ENCODE measurements around the gene ECHDC1.
A peak's percentile ranks its signal among the peaks of the same experiment; 100 is the strongest.

The ECHDC1 gene

GRCh38 chr6:127282184-127282583 lies 61.2 kb downstream of the ECHDC1 start:
- no peak for DNase-seq

GRCh38 chr6:127279815-127280214 lies 63.6 kb downstream of the ECHDC1 start:
- no peak for DNase-seq

DNA sequence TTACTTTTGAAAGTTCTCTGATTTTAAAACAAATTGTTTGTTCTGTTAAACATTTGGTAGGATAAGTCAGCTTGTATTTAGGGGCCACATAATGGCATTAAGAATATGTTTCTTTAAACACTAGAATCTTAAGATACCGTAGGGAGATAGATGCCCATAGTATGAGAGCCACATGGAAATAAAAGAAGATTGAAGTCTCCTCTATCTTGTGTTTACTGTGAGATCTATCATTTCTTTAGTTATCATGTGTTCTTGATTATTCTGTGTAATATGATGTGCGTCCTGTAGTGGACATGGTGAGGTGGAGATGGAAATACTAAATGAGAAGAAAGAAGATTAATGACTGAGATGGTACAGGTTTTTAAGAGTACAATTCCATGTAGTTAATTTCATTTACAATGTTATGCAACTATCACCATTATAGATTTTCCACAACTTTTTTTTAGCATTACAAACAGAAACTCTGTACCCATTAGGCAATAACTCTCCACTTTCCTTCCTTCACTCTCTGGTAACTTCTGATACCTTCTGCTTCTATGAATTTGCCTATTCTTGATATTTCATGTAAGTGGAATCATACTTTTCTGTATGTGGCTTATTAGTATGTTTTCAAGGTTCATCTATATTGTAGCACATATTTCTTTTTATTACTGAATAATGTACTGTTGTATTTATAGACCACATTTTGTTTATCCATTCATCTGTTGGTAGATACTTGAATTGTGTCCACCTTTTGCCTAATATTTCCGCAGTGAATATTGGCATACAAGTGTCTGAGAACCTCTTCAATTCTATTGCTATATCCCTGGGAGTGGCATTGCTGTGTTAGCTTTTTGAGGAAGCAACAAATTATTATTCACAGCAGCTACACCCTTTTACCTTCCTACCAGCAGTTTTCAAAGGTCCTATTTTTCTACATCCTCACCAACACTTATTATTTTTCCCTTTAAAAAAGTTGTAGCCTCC lies 65.2 kb downstream of the ECHDC1 start:
- no peak for DNase-seq

DNA sequence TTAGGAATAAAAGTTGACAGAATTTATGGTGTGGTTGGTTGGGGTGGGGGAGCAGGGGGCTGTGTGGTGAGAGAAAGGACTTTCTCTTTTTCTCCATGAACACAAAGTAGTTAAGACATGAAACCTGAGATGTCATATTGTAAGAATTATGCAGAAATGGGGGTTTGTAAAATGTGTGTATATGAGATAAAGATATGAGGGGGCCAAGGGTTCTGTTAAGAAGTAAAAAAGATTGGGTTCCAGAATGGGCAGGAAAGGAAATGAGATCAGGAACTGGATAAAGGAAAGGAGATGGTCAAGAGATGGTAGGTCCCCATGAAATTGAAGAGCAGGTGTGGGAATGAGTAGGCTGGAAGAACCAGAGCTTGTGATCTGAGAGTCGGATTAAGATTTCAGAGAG lies 67.1 kb downstream of the ECHDC1 start:
- DNase-seq = no peak

GRCh38 chr6:127273499-127273898 lies 69.9 kb downstream of the ECHDC1 start:
- no peak for DNase-seq

- no peak for DNase-seq
Measured at GRCh38 chr6:127272576-127272975, 70.8 kb downstream of the ECHDC1 start.

GRCh38 chr6:127267646-127268625 lies 75.5 kb downstream of the ECHDC1 start:
- DNase-seq = peak; percentile 22 to 58

DNA sequence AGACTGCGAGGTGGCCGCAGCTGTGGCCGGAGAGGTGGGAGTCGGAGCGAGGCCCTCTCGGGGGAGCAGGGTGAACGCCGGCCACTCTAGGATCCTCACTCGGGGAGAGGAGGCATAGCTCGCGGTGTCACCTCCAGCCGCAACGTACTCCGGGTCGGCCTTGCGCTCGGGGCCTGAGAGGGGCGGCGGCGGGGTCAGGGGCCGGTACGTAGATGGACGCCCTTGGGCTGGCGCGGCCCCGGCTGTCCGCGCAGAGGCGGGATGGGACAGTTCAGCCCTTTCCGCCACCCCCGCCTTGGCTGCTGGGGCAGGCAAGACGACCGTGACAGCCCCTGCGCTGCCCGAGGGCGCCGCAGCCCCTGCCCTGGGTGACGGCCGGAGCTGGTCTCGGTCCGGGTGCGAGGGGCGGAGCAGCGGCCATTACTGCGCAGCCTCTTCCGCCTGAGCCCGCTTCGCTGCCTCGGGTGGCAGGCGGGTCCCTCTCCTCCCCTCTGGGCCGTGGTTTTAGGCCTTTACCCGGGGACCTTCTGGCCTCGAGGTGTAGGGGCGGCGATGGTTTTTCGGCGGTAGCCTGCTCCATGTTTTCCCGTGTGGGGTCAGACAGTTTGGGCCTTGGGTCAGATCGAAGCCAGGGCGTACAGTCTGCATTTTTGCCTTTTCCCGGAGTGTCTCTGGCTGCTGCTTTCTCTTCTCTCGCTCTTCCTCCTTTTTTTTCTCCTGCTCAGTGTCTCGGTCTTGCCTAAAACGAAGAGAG lies 76.3 kb downstream of the ECHDC1 start:
- peak; percentile 28 to 75 for DNase-seq

GRCh38 chr6:127266178-127266891 lies 77.1 kb downstream of the ECHDC1 start, which contains the start of gene RNF146:
Gene RNF146 (plus strand): TSS chr6:127266864. CDS start chr6:127280339, 13,475 bp downstream.
- peak; percentile 81 to 95 for DNase-seq

DNA sequence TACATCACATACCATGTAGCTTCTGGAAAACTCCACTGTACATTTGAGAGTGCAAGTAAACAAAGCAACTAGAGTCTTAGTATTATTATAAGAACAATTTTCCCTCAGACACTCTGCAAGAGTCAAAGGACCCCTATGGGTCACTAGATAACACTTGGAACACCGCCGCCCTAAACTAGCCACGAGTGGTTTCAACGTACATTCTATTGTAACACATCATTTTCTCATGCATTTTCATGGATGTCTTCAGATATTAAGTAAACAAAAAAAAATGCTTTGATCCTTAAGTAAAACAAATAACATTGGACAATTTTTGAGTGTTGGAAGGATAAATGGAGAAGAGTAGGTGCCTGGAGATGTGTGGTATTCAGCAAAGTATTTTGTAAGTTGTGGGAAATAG lies 79.9 kb downstream of the ECHDC1 start:
- no peak for DNase-seq

DNA sequence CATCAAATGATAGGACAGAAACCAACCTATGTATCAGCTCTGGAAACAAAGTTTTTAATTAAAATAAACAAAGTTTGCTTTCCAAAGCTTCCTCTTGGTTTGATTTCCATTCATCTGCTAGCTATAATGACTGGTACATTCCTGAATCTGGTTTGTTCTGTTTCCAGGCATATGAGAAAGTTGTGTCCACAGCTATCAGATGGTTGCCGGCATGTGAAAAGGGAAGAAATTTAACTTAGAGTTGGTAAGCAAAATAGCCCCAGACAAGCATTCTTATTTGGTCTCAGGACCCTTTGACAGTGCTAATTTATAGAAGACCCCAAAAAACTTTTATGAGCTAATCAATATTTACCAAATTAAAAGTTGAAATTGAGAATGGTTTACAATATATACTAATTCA lies 80.5 kb downstream of the ECHDC1 start:
- no peak for DNase-seq

GRCh38 chr6:127255286-127255685 lies 88.1 kb downstream of the ECHDC1 start:
- no peak for DNase-seq

- no peak for DNase-seq
Measured at GRCh38 chr6:127249621-127250020, 93.8 kb downstream of the ECHDC1 start.

DNA sequence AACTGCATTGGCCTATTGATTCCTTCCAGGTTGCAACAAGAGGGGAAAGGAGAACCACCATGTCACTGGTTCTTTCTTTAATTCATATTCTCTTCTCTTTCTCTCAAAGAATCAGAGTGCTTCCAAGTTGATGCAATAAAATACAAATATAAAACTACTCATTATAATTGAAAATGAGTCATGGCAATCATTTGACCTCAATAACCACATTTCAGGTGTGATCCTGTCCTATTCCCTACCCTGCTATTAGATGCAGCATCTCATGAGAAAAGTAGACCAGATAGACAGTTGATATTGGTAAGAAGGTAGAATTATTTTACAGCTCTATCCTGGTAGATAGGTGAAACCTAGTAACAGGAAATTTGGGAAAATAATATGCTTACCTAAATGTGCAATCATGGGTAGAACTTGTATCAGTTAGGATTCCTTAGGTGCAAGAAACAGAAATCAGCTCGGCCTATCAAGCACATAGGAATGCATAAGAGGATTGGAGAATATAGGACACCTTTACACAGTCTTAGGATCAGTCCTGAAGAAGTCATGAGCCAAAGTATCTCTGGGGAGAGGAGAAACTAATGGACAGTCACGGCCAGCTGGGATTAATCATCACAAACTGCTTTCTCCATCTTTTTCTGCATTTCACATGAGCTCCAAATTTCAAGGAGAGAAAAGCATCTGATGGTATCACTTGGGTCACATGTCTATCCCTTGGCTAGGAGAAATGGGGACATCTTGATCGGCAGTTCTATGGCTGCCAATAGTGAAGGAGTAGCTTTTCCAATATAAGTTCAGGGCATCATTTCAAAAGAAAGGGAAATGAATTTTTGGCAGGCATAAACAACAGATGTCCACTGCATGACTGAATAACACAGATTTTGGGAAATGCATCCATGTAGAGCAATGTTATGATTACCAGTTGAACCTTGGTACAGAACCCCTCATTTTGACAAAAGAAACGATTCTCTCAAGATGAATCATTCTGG lies 96.0 kb downstream of the ECHDC1 start:
- no peak for DNase-seq

- no peak for DNase-seq
Measured at GRCh38 chr6:127243501-127243900, 99.9 kb downstream of the ECHDC1 start.

Data from NCI-H526 (cell line).